ENCODE results near the gene RNF26. TPM values are rescaled to one million over a fixed set of nuclear protein-coding genes. Genes with fewer than 3 reads are reported as not detected.
A peak's percentile ranks its signal among the peaks of the same experiment; 100 is the strongest.

The RNF26 gene
- total and polyA plus RNA-seq, 2 of the 13 experiments (the other 11 are each of a cell fraction or from before 2014, with no cell fraction given) = 11.9 to 26.3 TPM

DNA sequence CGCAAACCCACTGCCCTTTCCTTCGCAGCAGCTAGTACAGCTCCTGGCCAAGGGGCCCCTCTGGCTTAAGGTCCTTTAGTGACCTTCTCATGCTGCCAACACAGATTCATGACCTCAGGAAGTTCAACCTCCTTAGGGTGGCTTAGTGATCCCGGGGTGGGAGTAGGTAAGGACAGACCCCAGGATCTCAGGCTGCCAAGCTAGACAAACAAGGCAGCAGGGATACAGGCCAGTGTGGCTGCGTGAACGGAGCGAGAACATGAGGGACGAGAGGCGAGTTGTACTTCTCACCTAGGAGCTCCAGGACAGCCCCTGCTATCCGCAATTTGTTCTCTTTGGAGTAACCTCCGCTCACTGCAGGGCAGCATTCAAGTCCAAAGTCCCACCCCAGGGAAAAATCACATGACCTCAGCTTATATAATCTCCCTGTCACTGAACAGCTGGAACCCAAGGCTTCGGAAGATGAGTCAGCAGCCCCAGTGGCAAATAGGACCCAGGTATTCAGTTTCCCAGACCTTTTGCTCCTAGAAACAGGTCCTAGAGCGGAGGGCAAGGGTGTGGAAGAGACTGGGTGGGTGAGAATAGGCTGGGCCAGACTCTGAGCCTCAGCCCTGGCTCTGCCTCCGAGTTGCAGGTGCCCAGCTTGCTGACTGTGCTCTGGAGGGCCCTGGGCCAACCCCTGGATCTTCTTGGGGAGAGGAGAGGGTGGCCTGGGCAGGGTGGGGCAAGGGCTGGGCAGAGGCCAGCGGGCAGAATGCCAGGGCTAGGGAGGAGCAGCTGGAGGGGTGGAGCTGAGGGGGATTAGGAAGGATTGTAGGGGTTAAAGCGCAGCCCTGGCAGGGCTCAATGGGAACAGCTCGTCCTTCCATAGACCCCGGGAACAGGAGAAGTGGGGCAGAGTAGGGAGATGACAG is 34.1 kb downstream of the RNF26 start (continued):
- TF ChIP-seq, protein P1, sequence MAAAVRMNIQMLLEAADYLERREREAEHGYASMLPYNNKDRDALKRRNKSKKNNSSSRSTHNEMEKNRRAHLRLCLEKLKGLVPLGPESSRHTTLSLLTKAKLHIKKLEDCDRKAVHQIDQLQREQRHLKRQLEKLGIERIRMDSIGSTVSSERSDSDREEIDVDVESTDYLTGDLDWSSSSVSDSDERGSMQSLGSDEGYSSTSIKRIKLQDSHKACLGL (CRISPR knock-in tag; IDR thresholded peaks at IDR 0.05) = no peak
- no peak for TF ChIP-seq CEBPB (IDR thresholded peaks at IDR 0.05; ENCODE audit: borderline replicate concordance, low read depth, low read length)
- TF ChIP-seq, protein P2, sequence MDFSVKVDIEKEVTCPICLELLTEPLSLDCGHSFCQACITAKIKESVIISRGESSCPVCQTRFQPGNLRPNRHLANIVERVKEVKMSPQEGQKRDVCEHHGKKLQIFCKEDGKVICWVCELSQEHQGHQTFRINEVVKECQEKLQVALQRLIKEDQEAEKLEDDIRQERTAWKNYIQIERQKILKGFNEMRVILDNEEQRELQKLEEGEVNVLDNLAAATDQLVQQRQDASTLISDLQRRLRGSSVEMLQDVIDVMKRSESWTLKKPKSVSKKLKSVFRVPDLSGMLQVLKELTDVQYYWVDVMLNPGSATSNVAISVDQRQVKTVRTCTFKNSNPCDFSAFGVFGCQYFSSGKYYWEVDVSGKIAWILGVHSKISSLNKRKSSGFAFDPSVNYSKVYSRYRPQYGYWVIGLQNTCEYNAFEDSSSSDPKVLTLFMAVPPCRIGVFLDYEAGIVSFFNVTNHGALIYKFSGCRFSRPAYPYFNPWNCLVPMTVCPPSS (IDR thresholded peaks at IDR 0.05) = no peak
- no peak for TF ChIP-seq ZNF761 (CRISPR knock-in tag; conservative IDR thresholded peaks at IDR 0.05)
- no peak for TF ChIP-seq TCF7L2 (IDR thresholded peaks at IDR 0.05; ENCODE audit: low read depth, low read length)
- TF ChIP-seq XRCC5 (optimal IDR thresholded peaks at IDR 0.05; ENCODE audit: low read length) = peak; percentile 65
- 0 out of 2 replicates have a peak, but pooled peaks have one; percentile 48 for TF ChIP-seq NAIF1 (CRISPR knock-in tag; IDR thresholded peaks at IDR 0.05; ENCODE audit: borderline replicate concordance)
- no peak for TF ChIP-seq ATF7 (IDR thresholded peaks at IDR 0.05)
- peak; percentile 57; the same call in 1 of the 2 replicates for TF ChIP-seq ATF7 (CRISPR knock-in tag; IDR thresholded peaks at IDR 0.05)
- TF ChIP-seq FIP1L1 (IDR thresholded peaks at IDR 0.05; ENCODE audit: borderline replicate concordance, insufficient read depth, low read depth, low read length) = no peak
- TF ChIP-seq ZSCAN31 (CRISPR knock-in tag; IDR thresholded peaks at IDR 0.05; ENCODE audit: low read depth) = no peak
- TF ChIP-seq EEA1 (CRISPR knock-in tag; IDR thresholded peaks at IDR 0.05; ENCODE audit: borderline replicate concordance) = no peak
- TF ChIP-seq, protein P3, sequence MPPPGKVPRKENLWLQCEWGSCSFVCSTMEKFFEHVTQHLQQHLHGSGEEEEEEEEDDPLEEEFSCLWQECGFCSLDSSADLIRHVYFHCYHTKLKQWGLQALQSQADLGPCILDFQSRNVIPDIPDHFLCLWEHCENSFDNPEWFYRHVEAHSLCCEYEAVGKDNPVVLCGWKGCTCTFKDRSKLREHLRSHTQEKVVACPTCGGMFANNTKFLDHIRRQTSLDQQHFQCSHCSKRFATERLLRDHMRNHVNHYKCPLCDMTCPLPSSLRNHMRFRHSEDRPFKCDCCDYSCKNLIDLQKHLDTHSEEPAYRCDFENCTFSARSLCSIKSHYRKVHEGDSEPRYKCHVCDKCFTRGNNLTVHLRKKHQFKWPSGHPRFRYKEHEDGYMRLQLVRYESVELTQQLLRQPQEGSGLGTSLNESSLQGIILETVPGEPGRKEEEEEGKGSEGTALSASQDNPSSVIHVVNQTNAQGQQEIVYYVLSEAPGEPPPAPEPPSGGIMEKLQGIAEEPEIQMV (CRISPR knock-in tag; IDR thresholded peaks at IDR 0.05; ENCODE audit: low read depth) = no peak; the same call in 1 of the 2 replicates
- TF ChIP-seq ZNF33B (CRISPR knock-in tag; IDR thresholded peaks at IDR 0.05) = no peak
- no peak for TF ChIP-seq RNF2 (conservative IDR thresholded peaks at IDR 0.05; ENCODE audit: low read depth)
- TF ChIP-seq ZNF629 (CRISPR knock-in tag; conservative IDR thresholded peaks at IDR 0.05) = no peak
- no peak for TF ChIP-seq SRSF4 (IDR thresholded peaks at IDR 0.05; ENCODE audit: low read depth, low read length, poor library complexity, severe bottlenecking)
- peak; percentile 53; the same call in 1 of the 2 replicates for TF ChIP-seq ZIK1 (CRISPR knock-in tag; IDR thresholded peaks at IDR 0.05; ENCODE audit: borderline replicate concordance, low read depth)
- TF ChIP-seq ZSCAN22 (CRISPR knock-in tag; IDR thresholded peaks at IDR 0.05) = no peak
- TF ChIP-seq ZNF530 (CRISPR knock-in tag; IDR thresholded peaks at IDR 0.05; ENCODE audit: low read depth) = no peak
- TF ChIP-seq, protein P4, sequence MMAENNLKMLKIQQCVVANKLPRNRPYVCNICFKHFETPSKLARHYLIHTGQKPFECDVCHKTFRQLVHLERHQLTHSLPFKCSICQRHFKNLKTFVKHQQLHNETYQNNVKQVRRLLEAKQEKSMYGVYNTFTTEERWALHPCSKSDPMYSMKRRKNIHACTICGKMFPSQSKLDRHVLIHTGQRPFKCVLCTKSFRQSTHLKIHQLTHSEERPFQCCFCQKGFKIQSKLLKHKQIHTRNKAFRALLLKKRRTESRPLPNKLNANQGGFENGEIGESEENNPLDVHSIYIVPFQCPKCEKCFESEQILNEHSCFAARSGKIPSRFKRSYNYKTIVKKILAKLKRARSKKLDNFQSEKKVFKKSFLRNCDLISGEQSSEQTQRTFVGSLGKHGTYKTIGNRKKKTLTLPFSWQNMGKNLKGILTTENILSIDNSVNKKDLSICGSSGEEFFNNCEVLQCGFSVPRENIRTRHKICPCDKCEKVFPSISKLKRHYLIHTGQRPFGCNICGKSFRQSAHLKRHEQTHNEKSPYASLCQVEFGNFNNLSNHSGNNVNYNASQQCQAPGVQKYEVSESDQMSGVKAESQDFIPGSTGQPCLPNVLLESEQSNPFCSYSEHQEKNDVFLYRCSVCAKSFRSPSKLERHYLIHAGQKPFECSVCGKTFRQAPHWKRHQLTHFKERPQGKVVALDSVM (CRISPR knock-in tag; IDR thresholded peaks at IDR 0.05) = peak; percentile 30; the same call in 1 of the 2 replicates
